ENCODE measurements around the gene NTNG1.

Gene NTNG1

GRCh38 chr1:107401704-107402103 lies 260.9 kb downstream of the NTNG1 start:
- no peak for TF ChIP-seq CTCF (conservative IDR thresholded peaks at IDR 0.05; ENCODE audit: low read depth, low read length)
- H3K4me1 ChIP-seq (ENCODE audit: low read depth, poor library complexity, severe bottlenecking): no peaks in the 10 kb centered on the region
- H3K36me3 ChIP-seq (ENCODE audit: insufficient read depth): no peaks in the 10 kb centered on the region
- H3K27ac ChIP-seq: no peak overlapping the region
- H4K20me1 ChIP-seq (ENCODE audit: insufficient read depth): no peaks in the 10 kb centered on the region
- no peak overlapping the region for H3K4me2 ChIP-seq
- no peak overlapping the region for H2AFZ ChIP-seq (ENCODE audit: low read depth)
- H3K79me2 ChIP-seq (ENCODE audit: insufficient read depth, low read depth): no peaks in the 10 kb centered on the region
- H3K9ac ChIP-seq: no peak overlapping the region
- no peak overlapping the region for H3K4me3 ChIP-seq (IDR thresholded peaks at IDR 0.05; ENCODE audit: insufficient read depth, low read depth, low read length)
- no peaks in the 10 kb centered on the region for H3K27me3 ChIP-seq (ENCODE audit: insufficient read depth, low read depth)

- H3K4me1 ChIP-seq (ENCODE audit: low read depth, poor library complexity, severe bottlenecking): no peaks in the 10 kb centered on the region
These were observed 263.9 kb downstream of the NTNG1 start for GRCh38 chr1:107404756-107405155.

GRCh38 chr1:107405236-107405635 lies 264.4 kb downstream of the NTNG1 start:
- no peak overlapping the region for H2AFZ ChIP-seq (ENCODE audit: low read depth)
- H3K36me3 ChIP-seq (ENCODE audit: insufficient read depth): no peaks in the 10 kb centered on the region
- H3K4me3 ChIP-seq (IDR thresholded peaks at IDR 0.05; ENCODE audit: insufficient read depth, low read depth, low read length): no peak overlapping the region
- no peak for TF ChIP-seq CTCF (conservative IDR thresholded peaks at IDR 0.05; ENCODE audit: low read depth, low read length)
- no peak overlapping the region for H3K4me2 ChIP-seq
- H3K9ac ChIP-seq: no peak overlapping the region
- H3K79me2 ChIP-seq (ENCODE audit: insufficient read depth, low read depth): no peaks in the 10 kb centered on the region
- H3K27ac ChIP-seq: no peak overlapping the region
- H3K27me3 ChIP-seq (ENCODE audit: insufficient read depth, low read depth): no peaks in the 10 kb centered on the region
- H3K4me1 ChIP-seq (ENCODE audit: low read depth, poor library complexity, severe bottlenecking): no peaks in the 10 kb centered on the region
- no peaks in the 10 kb centered on the region for H4K20me1 ChIP-seq (ENCODE audit: insufficient read depth)

More at GRCh38 chr1:107404756-107405155, 263.9 kb downstream of the NTNG1 start:
- no peak overlapping the region for H3K4me3 ChIP-seq (IDR thresholded peaks at IDR 0.05; ENCODE audit: insufficient read depth, low read depth, low read length)
- H3K9ac ChIP-seq: no peak overlapping the region
- H3K79me2 ChIP-seq (ENCODE audit: insufficient read depth, low read depth): no peaks in the 10 kb centered on the region
- no peaks in the 10 kb centered on the region for H3K36me3 ChIP-seq (ENCODE audit: insufficient read depth)
- H3K27ac ChIP-seq: no peak overlapping the region
- no peak overlapping the region for H2AFZ ChIP-seq (ENCODE audit: low read depth)
- no peak overlapping the region for H3K4me2 ChIP-seq
- no peak for TF ChIP-seq CTCF (conservative IDR thresholded peaks at IDR 0.05; ENCODE audit: low read depth, low read length)
- no peaks in the 10 kb centered on the region for H4K20me1 ChIP-seq (ENCODE audit: insufficient read depth)
- no peaks in the 10 kb centered on the region for H3K27me3 ChIP-seq (ENCODE audit: insufficient read depth, low read depth)

- no peaks in the 10 kb centered on the region for H3K36me3 ChIP-seq (ENCODE audit: insufficient read depth)
- no peak for TF ChIP-seq CTCF (conservative IDR thresholded peaks at IDR 0.05; ENCODE audit: low read depth, low read length)
- H3K9ac ChIP-seq: no peak overlapping the region
- no peak overlapping the region for H3K4me3 ChIP-seq (IDR thresholded peaks at IDR 0.05; ENCODE audit: insufficient read depth, low read depth, low read length)
- no peaks in the 10 kb centered on the region for H3K27me3 ChIP-seq (ENCODE audit: insufficient read depth, low read depth)
- H3K27ac ChIP-seq: no peak overlapping the region
- no peaks in the 10 kb centered on the region for H4K20me1 ChIP-seq (ENCODE audit: insufficient read depth)
- no peaks in the 10 kb centered on the region for H3K4me1 ChIP-seq (ENCODE audit: low read depth, poor library complexity, severe bottlenecking)
- no peak overlapping the region for H3K4me2 ChIP-seq
- H2AFZ ChIP-seq (ENCODE audit: low read depth): no peak overlapping the region
- no peaks in the 10 kb centered on the region for H3K79me2 ChIP-seq (ENCODE audit: insufficient read depth, low read depth)
These were observed 266.2 kb downstream of the NTNG1 start for GRCh38 chr1:107407011-107407410.
